Activated CD4-positive, CD25-positive, alpha-beta regulatory T cell treated with anti-CD3 and anti-CD28 coated beads, Interleukin-2, amount 50 U/mL, for 24 hours (primary cell): ENCODE measurements around the gene FSD2.

Experiments used
- ATAC-seq, 2 donors: fragments of 150-1000 bp; cut with Tn5 transposase; one replicate each; pipeline ENCODE4 v1.10.0; 2021; ENCODE audit warnings: mild to moderate bottlenecking in 1 of 2, moderate library complexity in 1 of 2

Gene FSD2, protein sequence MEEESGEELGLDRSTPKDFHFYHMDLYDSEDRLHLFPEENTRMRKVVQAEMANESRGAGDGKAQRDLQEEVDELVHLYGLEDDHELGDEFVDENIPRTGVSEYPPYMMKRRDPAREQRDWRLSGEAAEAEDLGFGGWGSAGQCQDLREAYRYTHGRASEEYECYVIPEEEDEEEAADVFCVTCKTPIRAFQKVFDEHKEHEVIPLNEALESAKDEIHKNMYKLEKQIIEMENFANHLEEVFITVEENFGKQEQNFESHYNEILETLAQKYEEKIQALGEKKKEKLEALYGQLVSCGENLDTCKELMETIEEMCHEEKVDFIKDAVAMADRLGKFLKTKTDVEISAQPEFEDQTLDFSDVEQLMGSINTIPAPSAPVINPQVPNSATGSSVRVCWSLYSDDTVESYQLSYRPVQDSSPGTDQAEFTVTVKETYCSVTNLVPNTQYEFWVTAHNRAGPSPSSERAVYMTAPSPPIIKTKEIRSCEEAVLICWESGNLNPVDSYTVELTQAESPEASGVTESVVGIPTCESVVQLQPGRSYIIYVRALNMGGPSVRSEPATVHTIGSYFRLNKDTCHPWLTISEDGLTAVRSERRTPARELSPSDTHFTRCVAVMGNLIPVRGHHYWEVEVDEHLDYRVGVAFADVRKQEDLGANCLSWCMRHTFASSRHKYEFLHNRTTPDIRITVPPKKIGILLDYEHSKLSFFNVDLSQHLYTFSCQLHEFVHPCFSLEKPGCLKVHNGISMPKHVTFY

GRCh38 chr15:82805994-82806406 is at the start of gene FSD2:
Gene FSD2, minus strand, starts transcription at chr15:82806069. Its CDS starts 18,679 bp downstream, at chr15:82787390.
- ATAC-seq: no peak

DNA sequence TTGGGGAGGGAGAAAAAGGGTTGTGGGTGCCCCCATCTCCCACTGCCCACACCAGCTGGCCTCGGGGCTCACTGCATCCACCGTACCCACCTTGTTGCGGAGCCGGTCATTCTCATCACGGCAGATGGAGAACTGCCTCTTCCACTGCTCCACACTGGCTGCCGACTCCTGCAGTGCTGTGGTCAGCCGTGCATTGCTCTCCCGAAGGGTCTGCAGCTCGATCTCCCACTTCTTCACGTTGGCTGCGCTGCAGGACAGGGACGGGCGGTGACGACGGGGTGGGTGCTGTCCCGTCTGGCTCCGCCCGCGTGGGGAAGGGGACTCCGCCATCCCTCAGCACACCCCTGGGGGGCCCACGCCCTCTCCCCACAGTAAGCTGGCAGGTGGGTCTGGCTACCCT is 48.7 kb upstream of the FSD2 start:
- no peak for ATAC-seq

GRCh38 chr15:82852941-82853561 is 47.2 kb upstream of the FSD2 start:
- no peak for ATAC-seq

GRCh38 chr15:82851981-82852511 is 46.2 kb upstream of the FSD2 start:
- no peak for ATAC-seq

DNA sequence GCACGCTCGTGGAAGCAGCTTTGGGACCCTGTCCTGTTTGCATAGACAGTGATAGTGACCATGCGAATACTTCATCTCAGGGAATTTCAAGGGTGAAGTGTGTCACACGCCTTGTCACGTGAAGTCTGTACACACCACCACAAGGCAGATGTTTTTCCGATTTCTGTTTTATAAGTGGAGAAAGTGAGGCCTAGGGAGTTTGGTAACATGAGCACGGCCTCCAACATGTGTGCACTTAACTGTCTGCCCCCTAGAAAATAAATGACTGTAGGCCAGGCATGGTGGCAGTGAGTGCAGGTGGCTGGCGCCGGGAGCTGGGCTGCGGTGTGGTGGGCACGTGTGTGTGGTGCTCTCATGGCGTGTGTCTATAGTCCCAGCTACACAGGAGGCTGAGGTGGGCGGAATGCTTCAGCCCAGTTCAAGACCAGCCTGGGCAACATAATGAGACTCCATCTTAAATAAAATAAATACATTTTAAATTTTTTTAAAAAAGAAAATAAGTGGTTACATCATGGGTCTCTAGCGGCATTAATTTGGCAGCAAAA is 45.5 kb upstream of the FSD2 start:
- no peak for ATAC-seq

GRCh38 chr15:82850731-82851130 is 44.9 kb upstream of the FSD2 start:
- ATAC-seq: no peak

DNA sequence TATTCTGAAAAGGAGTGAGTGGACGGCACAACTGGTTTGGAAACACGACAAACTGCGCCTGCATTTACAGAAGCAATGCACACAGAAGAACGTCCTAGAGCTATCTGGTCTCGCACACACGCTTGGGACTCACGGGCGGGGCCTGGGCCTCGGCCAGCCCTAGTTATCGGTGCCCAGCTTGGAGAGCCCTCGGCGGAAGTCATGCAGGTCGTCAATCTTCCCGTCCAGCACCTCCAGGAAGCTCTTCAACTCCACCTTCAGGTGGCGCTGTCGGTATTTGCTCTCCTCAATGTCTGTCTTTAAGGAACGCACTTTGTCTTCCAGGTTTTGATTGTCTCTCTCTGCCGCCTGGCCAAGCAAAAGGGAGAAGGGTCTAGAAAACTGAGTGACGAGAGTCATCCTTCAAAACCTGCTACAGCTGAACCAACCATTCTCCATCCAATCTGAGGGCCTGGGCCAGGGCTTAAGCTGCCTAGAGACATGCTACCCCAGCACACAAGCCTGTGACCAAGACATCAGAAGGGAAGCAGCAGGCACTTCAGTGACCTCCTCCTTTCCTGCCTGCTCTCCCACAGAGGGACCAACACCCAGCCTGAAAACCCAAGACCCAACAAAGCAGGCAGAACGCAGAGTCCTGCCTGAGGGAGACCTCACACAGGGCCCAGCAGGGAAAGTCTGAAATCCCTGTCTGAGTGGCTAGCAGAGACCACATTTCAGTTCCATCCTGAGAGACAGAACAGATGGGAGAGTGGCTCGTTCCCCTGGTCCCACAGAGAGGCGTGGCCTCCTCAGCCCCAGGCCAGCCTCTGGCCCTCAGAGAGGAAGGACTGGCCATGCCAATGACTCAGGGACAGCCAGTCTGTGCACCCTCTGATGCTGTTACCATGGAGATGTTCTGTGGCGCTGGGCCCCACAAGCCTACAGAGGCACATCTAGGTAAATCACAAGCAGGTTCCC is 44.0 kb upstream of the FSD2 start:
- no peak for ATAC-seq

- no peak for ATAC-seq
Measured at GRCh38 chr15:82848241-82848993, 42.5 kb upstream of the FSD2 start.

GRCh38 chr15:82847703-82848102 is 41.8 kb upstream of the FSD2 start:
- no peak for ATAC-seq

GRCh38 chr15:82846621-82847020 is 40.8 kb upstream of the FSD2 start:
- no peak for ATAC-seq

DNA sequence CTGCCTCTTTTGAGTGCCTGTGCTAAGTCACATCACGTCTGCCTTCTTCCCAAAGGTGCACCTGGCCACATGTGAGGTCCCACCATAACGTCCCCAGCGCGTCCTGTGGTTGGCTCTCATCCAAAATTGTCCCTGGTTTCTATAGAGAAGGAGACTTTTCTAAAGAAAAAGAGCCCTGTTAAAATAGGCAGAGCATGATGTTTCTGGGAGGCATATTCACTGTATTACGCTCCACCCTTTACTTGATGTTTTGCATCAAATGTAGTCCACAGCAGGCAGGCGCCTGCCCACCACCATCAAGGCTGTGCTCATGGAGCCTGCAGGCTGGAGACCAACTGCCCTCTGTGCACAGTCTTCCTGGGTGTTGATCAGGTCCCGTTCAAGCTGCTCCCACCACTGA is 39.8 kb upstream of the FSD2 start:
- ATAC-seq: no peak

DNA sequence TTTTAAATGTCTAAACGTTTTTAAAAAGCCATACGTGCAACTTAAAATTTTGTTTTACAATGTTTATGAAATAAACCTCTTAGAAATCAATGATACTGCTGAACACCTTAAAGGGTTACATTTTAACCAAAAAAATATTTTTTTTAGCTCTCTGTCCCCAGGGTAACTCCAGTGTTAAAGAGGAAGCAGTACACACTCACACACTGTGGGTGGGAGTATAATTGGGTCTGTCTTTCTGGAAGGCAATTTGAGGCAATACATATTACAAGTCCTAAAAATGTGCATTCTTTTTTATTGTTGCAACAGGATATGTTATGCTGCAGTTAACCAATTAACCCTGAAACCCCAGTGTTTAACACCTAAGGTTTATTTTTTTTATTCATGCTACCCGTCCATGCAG is 37.7 kb upstream of the FSD2 start:
- no peak for ATAC-seq

GRCh38 chr15:82840166-82840565 is 34.3 kb upstream of the FSD2 start:
- no peak for ATAC-seq

GRCh38 chr15:82839136-82839535 is 33.3 kb upstream of the FSD2 start:
- no peak for ATAC-seq

DNA sequence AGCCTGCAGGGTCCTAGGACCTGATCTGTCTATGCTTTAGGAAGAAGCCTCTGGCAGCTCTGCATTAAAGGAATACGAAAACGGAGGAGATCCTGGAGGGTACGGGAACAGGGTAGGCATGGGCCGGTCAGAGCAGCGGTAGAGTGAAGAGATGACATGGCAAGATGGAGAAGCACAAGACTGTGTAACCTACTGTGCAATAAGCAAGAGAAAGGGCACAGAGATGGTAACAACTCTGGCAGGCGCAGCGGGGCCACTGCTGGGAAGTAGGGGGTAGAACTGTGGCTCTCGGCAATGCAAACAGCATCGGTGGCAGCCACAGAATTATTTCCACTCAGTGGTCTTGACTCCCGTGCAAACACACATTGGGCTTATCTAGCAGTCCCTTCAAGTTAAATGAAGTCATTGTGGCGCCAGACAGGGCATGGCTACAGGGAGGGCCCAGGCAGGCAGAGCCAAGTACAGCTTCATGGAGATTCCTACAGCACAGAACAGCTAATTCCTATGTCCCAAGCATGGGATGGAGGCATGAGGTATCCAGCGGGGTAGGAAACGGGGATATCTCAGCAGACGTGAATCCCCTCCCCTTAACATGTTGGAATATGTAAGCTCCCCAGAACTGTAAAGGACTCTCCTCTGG is 32.3 kb upstream of the FSD2 start:
- no peak for ATAC-seq

GRCh38 chr15:82835391-82835917 is 29.6 kb upstream of the FSD2 start:
- ATAC-seq: no peak

GRCh38 chr15:82833362-82833682 is 27.5 kb upstream of the FSD2 start:
- ATAC-seq: no peak

GRCh38 chr15:82832601-82833361 is 26.9 kb upstream of the FSD2 start:
- peak; percentile 88 to 91 for ATAC-seq

DNA sequence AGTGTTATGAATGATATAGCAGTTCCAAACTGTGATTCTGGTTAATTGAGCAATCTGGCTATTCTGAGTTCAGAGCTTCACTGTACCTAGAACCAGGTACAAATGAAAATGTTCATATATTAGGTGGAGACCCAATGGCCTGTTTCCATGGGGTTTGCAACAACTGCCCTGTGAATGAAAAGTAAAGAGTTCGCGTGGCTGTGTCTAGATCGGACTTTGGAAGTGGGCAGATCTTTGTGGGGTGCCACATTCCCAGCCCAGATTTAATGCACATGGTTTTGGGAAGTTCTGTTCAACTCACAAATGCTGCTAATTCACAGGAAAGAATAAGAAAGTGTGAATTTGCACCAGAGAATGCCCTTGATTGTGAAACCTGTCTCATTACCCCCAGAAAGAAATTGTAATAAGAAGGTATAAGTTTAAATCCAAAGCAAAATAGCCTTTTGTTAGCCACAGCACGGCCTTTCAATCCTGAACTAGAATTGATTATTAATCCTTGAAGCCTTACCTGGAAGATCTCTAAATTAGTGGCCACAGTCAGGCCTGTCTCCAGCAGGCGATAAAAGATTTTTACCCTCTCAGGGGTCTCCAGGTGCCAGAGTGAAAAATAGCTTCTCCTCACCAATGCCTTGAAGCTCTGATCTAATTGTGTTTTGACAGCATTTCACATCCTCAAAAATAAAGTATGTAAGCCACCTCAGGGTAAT is 26.2 kb upstream of the FSD2 start:
- no peak for ATAC-seq
